ENCODE data around the gene SLC45A2. TPM values are rescaled to one million over a fixed set of nuclear protein-coding genes. Genes with fewer than 3 reads are reported as not detected.

SLC45A2 gene
- total RNA-seq, 1 donor from 2014 or later = 0.52 TPM

GRCh38 chr5:34009610-34010009 lies 25.1 kb upstream of the SLC45A2 start:
- no peaks in the 10 kb centered on the region for H3K27me3 ChIP-seq (ENCODE audit: control insufficient read depth in 3 of 3, insufficient read depth in 3 of 3, low read length in 3 of 3)
- H3K36me3 ChIP-seq (ENCODE audit: control insufficient read depth in 3 of 3, insufficient read depth in 3 of 3, low read length in 3 of 3) = peaks cover 0 to under 1% (median 0%) of the 10 kb centered on the region in 3 donors
- no peak overlapping the region for H3K9ac ChIP-seq (ENCODE audit: low read depth in 1 of 3, low read length in 3 of 3)
- H3K27ac ChIP-seq (ENCODE audit: low read depth, low read length) = no peak overlapping the region
- peaks cover 9 to 21% (median 19%) of the 10 kb centered on the region in 3 donors for H3K4me1 ChIP-seq (ENCODE audit: control insufficient read depth in 3 of 3, insufficient read depth in 3 of 3, low read length in 3 of 3)
- H3K9me3 ChIP-seq (ENCODE audit: control insufficient read depth in 3 of 3, low read length in 3 of 3) = no peaks in the 10 kb centered on the region
- H3K4me3 ChIP-seq (ENCODE audit: low read length in 3 of 3) = no peak overlapping the region

GRCh38 chr5:34008802-34009201 lies 24.3 kb upstream of the SLC45A2 start:
- peak overlapping the region; percentile 85 for H3K27ac ChIP-seq (ENCODE audit: low read depth, low read length)
- no peaks in the 10 kb centered on the region for H3K27me3 ChIP-seq (ENCODE audit: control insufficient read depth in 3 of 3, insufficient read depth in 3 of 3, low read length in 3 of 3)
- H3K9ac ChIP-seq (ENCODE audit: low read depth in 1 of 3, low read length in 3 of 3) = peak overlapping the region; percentile 67 to 92 (median 91)
- H3K4me3 ChIP-seq (ENCODE audit: low read length in 3 of 3) = peak overlapping the region; percentile 92 to 98 (median 92)
- H3K36me3 ChIP-seq (ENCODE audit: control insufficient read depth in 3 of 3, insufficient read depth in 3 of 3, low read length in 3 of 3) = peaks cover 3 to 7% (median 3%) of the 10 kb centered on the region in 3 donors
- H3K9me3 ChIP-seq (ENCODE audit: control insufficient read depth in 3 of 3, low read length in 3 of 3) = no peaks in the 10 kb centered on the region
- peaks cover 9 to 21% (median 19%) of the 10 kb centered on the region in 3 donors for H3K4me1 ChIP-seq (ENCODE audit: control insufficient read depth in 3 of 3, insufficient read depth in 3 of 3, low read length in 3 of 3)

GRCh38 chr5:34007621-34008600 lies 23.4 kb upstream of the SLC45A2 start, which contains the start of gene AMACR:
Gene AMACR, minus strand, starts transcription at chr5:34008050. Its CDS starts 31 bp downstream, at chr5:34008019.
- H3K4me1 ChIP-seq (ENCODE audit: control insufficient read depth in 3 of 3, insufficient read depth in 3 of 3, low read length in 3 of 3) = peaks cover 9 to 21% (median 19%) of the 10 kb centered on the region in 3 donors
- peaks cover 7 to 13% (median 11%) of the 10 kb centered on the region in 3 donors for H3K36me3 ChIP-seq (ENCODE audit: control insufficient read depth in 3 of 3, insufficient read depth in 3 of 3, low read length in 3 of 3)
- H3K27ac ChIP-seq (ENCODE audit: low read depth, low read length) = peak within 1 kb of the TSS; percentile 85
- H3K4me3 ChIP-seq (ENCODE audit: low read length in 3 of 3) = peak within 1 kb of the TSS; percentile 92 to 98 (median 92)
- no peaks in the 10 kb centered on the region for H3K27me3 ChIP-seq (ENCODE audit: control insufficient read depth in 3 of 3, insufficient read depth in 3 of 3, low read length in 3 of 3)
- H3K9me3 ChIP-seq (ENCODE audit: control insufficient read depth in 3 of 3, low read length in 3 of 3) = no peaks in the 10 kb centered on the region
- H3K9ac ChIP-seq (ENCODE audit: low read depth in 1 of 3, low read length in 3 of 3) = peak within 1 kb of the TSS; percentile 77 to 92 (median 91)

- Histone ChIP-seq H3K4me1 (ENCODE audit: control insufficient read depth in 3 of 3, insufficient read depth in 3 of 3, low read length in 3 of 3) (peaks cover 9 to 20% (median 19%) of the 10 kb centered on the region in 3 donors), H3K27me3 (ENCODE audit: control insufficient read depth in 3 of 3, insufficient read depth in 3 of 3, low read length in 3 of 3) (no peaks in the 10 kb centered on the region), H3K4me3 (ENCODE audit: low read length in 3 of 3) (peak overlapping the region; percentile 92 to 98 (median 92)), H3K9me3 (ENCODE audit: control insufficient read depth in 3 of 3, low read length in 3 of 3) (no peaks in the 10 kb centered on the region), H3K9ac (ENCODE audit: low read depth in 1 of 3, low read length in 3 of 3) (peak overlapping the region; percentile 77 to 91 (median 90)), H3K36me3 (ENCODE audit: control insufficient read depth in 3 of 3, insufficient read depth in 3 of 3, low read length in 3 of 3) (peaks cover 7 to 20% (median 18%) of the 10 kb centered on the region in 3 donors), H3K27ac (ENCODE audit: low read depth, low read length) (peak overlapping the region; percentile 85)
Observed at GRCh38 chr5:34007201-34007620, 22.7 kb upstream of the SLC45A2 start.

- Histone ChIP-seq H3K9ac (ENCODE audit: low read depth in 1 of 3, low read length in 3 of 3) (no peak overlapping the region), H3K27me3 (ENCODE audit: control insufficient read depth in 3 of 3, insufficient read depth in 3 of 3, low read length in 3 of 3) (no peaks in the 10 kb centered on the region), H3K4me3 (ENCODE audit: low read length in 3 of 3) (no peak overlapping the region), H3K9me3 (ENCODE audit: control insufficient read depth in 3 of 3, low read length in 3 of 3) (no peaks in the 10 kb centered on the region), H3K4me1 (ENCODE audit: control insufficient read depth in 3 of 3, insufficient read depth in 3 of 3, low read length in 3 of 3) (peaks cover 7 to 19% (median 16%) of the 10 kb centered on the region in 3 donors), H3K27ac (ENCODE audit: low read depth, low read length) (no peak overlapping the region), H3K36me3 (ENCODE audit: control insufficient read depth in 3 of 3, insufficient read depth in 3 of 3, low read length in 3 of 3) (peaks cover 7 to 20% (median 18%) of the 10 kb centered on the region in 3 donors)
Observed at GRCh38 chr5:34005681-34006080, 21.2 kb upstream of the SLC45A2 start.

- H3K4me3 ChIP-seq (ENCODE audit: low read length in 3 of 3) = no peak overlapping the region
- no peak overlapping the region for H3K9ac ChIP-seq (ENCODE audit: low read depth in 1 of 3, low read length in 3 of 3)
- H3K27me3 ChIP-seq (ENCODE audit: control insufficient read depth in 3 of 3, insufficient read depth in 3 of 3, low read length in 3 of 3) = no peaks in the 10 kb centered on the region
- H3K4me1 ChIP-seq (ENCODE audit: control insufficient read depth in 3 of 3, insufficient read depth in 3 of 3, low read length in 3 of 3) = peaks cover 7 to 19% (median 16%) of the 10 kb centered on the region in 3 donors
- no peak overlapping the region for H3K27ac ChIP-seq (ENCODE audit: low read depth, low read length)
- no peaks in the 10 kb centered on the region for H3K9me3 ChIP-seq (ENCODE audit: control insufficient read depth in 3 of 3, low read length in 3 of 3)
- H3K36me3 ChIP-seq (ENCODE audit: control insufficient read depth in 3 of 3, insufficient read depth in 3 of 3, low read length in 3 of 3) = peaks cover 7 to 20% (median 18%) of the 10 kb centered on the region in 3 donors
Observed at GRCh38 chr5:34005211-34005610, 20.7 kb upstream of the SLC45A2 start.

GRCh38 chr5:34003941-34004340 lies 19.4 kb upstream of the SLC45A2 start:
- H3K4me1 ChIP-seq (ENCODE audit: control insufficient read depth in 3 of 3, insufficient read depth in 3 of 3, low read length in 3 of 3) = peaks cover 7 to 19% (median 15%) of the 10 kb centered on the region in 3 donors
- no peak overlapping the region for H3K4me3 ChIP-seq (ENCODE audit: low read length in 3 of 3)
- peaks cover 7 to 20% (median 18%) of the 10 kb centered on the region in 3 donors for H3K36me3 ChIP-seq (ENCODE audit: control insufficient read depth in 3 of 3, insufficient read depth in 3 of 3, low read length in 3 of 3)
- no peaks in the 10 kb centered on the region for H3K9me3 ChIP-seq (ENCODE audit: control insufficient read depth in 3 of 3, low read length in 3 of 3)
- H3K27ac ChIP-seq (ENCODE audit: low read depth, low read length) = no peak overlapping the region
- H3K27me3 ChIP-seq (ENCODE audit: control insufficient read depth in 3 of 3, insufficient read depth in 3 of 3, low read length in 3 of 3) = no peaks in the 10 kb centered on the region
- no peak overlapping the region for H3K9ac ChIP-seq (ENCODE audit: low read depth in 1 of 3, low read length in 3 of 3)

GRCh38 chr5:34002629-34003328 lies 18.3 kb upstream of the SLC45A2 start:
- Histone ChIP-seq H3K4me3 (ENCODE audit: low read length in 3 of 3) (no peak overlapping the region), H3K27me3 (ENCODE audit: control insufficient read depth in 3 of 3, insufficient read depth in 3 of 3, low read length in 3 of 3) (no peaks in the 10 kb centered on the region), H3K9me3 (ENCODE audit: control insufficient read depth in 3 of 3, low read length in 3 of 3) (no peaks in the 10 kb centered on the region), H3K9ac (ENCODE audit: low read depth in 1 of 3, low read length in 3 of 3) (no peak overlapping the region), H3K36me3 (ENCODE audit: control insufficient read depth in 3 of 3, insufficient read depth in 3 of 3, low read length in 3 of 3) (peaks cover 12 to 23% (median 20%) of the 10 kb centered on the region in 3 donors), H3K4me1 (ENCODE audit: control insufficient read depth in 3 of 3, insufficient read depth in 3 of 3, low read length in 3 of 3) (peaks cover 7 to 19% (median 13%) of the 10 kb centered on the region in 3 donors), H3K27ac (ENCODE audit: low read depth, low read length) (no peak overlapping the region)

GRCh38 chr5:34001241-34001841 lies 16.8 kb upstream of the SLC45A2 start:
- H3K27ac ChIP-seq (ENCODE audit: low read depth, low read length) = no peak overlapping the region
- H3K9ac ChIP-seq (ENCODE audit: low read depth in 1 of 3, low read length in 3 of 3) = no peak overlapping the region
- no peaks in the 10 kb centered on the region for H3K27me3 ChIP-seq (ENCODE audit: control insufficient read depth in 3 of 3, insufficient read depth in 3 of 3, low read length in 3 of 3)
- no peak overlapping the region for H3K4me3 ChIP-seq (ENCODE audit: low read length in 3 of 3)
- peaks cover 4 to 11% (median 8%) of the 10 kb centered on the region in 3 donors for H3K4me1 ChIP-seq (ENCODE audit: control insufficient read depth in 3 of 3, insufficient read depth in 3 of 3, low read length in 3 of 3)
- H3K36me3 ChIP-seq (ENCODE audit: control insufficient read depth in 3 of 3, insufficient read depth in 3 of 3, low read length in 3 of 3) = peaks cover 12 to 23% (median 21%) of the 10 kb centered on the region in 3 donors
- no peaks in the 10 kb centered on the region for H3K9me3 ChIP-seq (ENCODE audit: control insufficient read depth in 3 of 3, low read length in 3 of 3)

All from skeletal muscle tissue (tissue), 4 donors.